ENCODE results near the gene ESM1. TPM values are rescaled to one million over a fixed set of nuclear protein-coding genes. Genes with fewer than 3 reads are reported as not detected.

Gene ESM1, protein sequence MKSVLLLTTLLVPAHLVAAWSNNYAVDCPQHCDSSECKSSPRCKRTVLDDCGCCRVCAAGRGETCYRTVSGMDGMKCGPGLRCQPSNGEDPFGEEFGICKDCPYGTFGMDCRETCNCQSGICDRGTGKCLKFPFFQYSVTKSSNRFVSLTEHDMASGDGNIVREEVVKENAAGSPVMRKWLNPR
- total RNA-seq, result not detected

GRCh38 chr5:54985301-54986268, at the start of gene ESM1:
ESM1 (minus strand) TSS chr5:54985593; CDS start chr5:54985517, 76 bp downstream.
- Histone ChIP-seq H3K4me1 (no peaks in the 10 kb centered on the region), H3K36me3 (no peaks in the 10 kb centered on the region), H3K4me3 (no peak within 1 kb of the TSS), H3K27ac (no peak within 1 kb of the TSS), H3K27me3 (no peaks in the 10 kb centered on the region), H3K9me3 (no peaks in the 10 kb centered on the region)
- TF ChIP-seq POLR2A (IDR thresholded peaks at IDR 0.05) (no peak), POLR2AphosphoS5 (IDR thresholded peaks at IDR 0.05; ENCODE audit: insufficient read depth in 1 of 2, low read depth in 1 of 2) (no peak)
- TF ChIP-seq, protein P1, sequence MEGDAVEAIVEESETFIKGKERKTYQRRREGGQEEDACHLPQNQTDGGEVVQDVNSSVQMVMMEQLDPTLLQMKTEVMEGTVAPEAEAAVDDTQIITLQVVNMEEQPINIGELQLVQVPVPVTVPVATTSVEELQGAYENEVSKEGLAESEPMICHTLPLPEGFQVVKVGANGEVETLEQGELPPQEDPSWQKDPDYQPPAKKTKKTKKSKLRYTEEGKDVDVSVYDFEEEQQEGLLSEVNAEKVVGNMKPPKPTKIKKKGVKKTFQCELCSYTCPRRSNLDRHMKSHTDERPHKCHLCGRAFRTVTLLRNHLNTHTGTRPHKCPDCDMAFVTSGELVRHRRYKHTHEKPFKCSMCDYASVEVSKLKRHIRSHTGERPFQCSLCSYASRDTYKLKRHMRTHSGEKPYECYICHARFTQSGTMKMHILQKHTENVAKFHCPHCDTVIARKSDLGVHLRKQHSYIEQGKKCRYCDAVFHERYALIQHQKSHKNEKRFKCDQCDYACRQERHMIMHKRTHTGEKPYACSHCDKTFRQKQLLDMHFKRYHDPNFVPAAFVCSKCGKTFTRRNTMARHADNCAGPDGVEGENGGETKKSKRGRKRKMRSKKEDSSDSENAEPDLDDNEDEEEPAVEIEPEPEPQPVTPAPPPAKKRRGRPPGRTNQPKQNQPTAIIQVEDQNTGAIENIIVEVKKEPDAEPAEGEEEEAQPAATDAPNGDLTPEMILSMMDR (IDR thresholded peaks at IDR 0.05), result no peak
- intact Hi-C loops (cut with DNase I), result no loop called here
- no peak for DNase-seq (ENCODE audit: extremely low spot score in 2 of 2)

GRCh38 chr5:55033568-55033967, 48.2 kb upstream of the ESM1 start:
- H3K27ac ChIP-seq, result no peak overlapping the region
- intact Hi-C loops (cut with DNase I), result no loop called here

DNA sequence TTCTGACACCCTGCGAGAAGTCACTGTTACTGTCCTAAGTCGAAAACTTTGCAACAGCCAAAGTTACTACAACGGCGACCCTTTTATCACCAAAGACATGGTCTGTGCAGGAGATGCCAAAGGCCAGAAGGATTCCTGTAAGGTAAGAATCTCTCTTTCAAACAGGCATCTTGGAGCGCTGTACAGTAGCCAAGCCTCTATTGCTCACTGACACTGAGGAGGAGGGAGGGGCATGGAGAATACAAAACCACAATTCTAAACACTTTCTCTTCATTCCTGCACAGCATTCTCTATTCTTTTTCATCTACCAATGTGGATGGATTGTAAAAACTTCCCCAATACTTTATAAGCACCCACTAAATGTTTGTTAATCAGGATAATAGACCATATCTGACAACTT, 46.1 kb upstream of the ESM1 start:
- Histone ChIP-seq H3K36me3 (no peaks in the 10 kb centered on the region), H3K9me3 (no peaks in the 10 kb centered on the region), H3K27me3 (no peaks in the 10 kb centered on the region), H3K27ac (no peak overlapping the region), H3K4me3 (no peak overlapping the region), H3K4me1 (no peaks in the 10 kb centered on the region)
- intact Hi-C loops (cut with DNase I), result no loop called here
- no peak for DNase-seq (ENCODE audit: extremely low spot score in 2 of 2)
- no peak for TF ChIP-seq POLR2AphosphoS5 (IDR thresholded peaks at IDR 0.05; ENCODE audit: insufficient read depth in 1 of 2, low read depth in 1 of 2)
- TF ChIP-seq POLR2A (IDR thresholded peaks at IDR 0.05), result no peak
- TF ChIP-seq, protein P1 (IDR thresholded peaks at IDR 0.05), result no peak

More at GRCh38 chr5:55033568-55033967, 48.2 kb upstream of the ESM1 start:
- DNase-seq (ENCODE audit: extremely low spot score in 2 of 2), result no peak
- Histone ChIP-seq H3K4me3 (no peak overlapping the region), H3K4me1 (no peaks in the 10 kb centered on the region), H3K27me3 (no peaks in the 10 kb centered on the region), H3K36me3 (no peaks in the 10 kb centered on the region), H3K9me3 (no peaks in the 10 kb centered on the region)
- TF ChIP-seq POLR2AphosphoS5 (IDR thresholded peaks at IDR 0.05; ENCODE audit: insufficient read depth in 1 of 2, low read depth in 1 of 2), result no peak
- TF ChIP-seq POLR2A (IDR thresholded peaks at IDR 0.05), result no peak
- TF ChIP-seq, protein P1 (IDR thresholded peaks at IDR 0.05), result no peak

DNA sequence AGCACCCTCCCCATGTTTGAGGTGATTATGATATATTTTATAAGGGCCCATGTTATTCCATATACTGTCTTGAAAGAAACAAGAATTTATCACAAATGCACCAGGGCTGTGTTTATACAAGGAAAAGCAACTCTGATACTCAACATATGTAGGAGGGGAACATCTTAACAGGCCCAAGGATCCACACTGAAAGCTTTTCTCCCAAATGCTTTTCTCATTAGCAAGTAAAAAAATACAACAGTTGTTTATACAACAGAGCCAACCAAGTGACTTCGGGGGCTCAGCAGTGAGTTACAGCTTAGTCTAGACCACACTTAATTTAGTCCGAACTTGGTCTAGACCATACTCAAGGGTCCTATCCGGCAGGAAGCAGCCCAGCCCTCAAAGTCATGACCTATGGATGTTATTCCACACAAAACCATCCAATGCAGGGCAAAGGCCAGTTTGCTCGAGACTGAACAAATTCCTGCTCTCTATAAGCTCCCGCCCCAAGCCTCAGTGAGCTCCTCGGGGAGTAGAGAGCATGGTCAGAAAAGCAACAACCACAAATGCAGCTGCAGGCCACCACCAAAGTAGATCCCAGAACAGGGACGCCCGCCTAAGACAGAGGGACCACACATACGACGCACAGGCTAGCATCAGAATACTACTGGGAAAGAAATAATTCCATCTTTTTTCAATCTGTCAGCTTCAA, 45.4 kb upstream of the ESM1 start:
- no peak for DNase-seq (ENCODE audit: extremely low spot score in 2 of 2)
- no peak for TF ChIP-seq POLR2A (IDR thresholded peaks at IDR 0.05)
- Histone ChIP-seq H3K36me3 (no peaks in the 10 kb centered on the region), H3K4me3 (no peak overlapping the region), H3K27me3 (no peaks in the 10 kb centered on the region), H3K27ac (no peak overlapping the region), H3K9me3 (no peaks in the 10 kb centered on the region), H3K4me1 (no peaks in the 10 kb centered on the region)
- intact Hi-C loops (cut with DNase I), result no loop called here

GRCh38 chr5:55030220-55030619, 44.8 kb upstream of the ESM1 start:
- Histone ChIP-seq H3K27me3 (no peaks in the 10 kb centered on the region), H3K36me3 (no peaks in the 10 kb centered on the region), H3K27ac (no peak overlapping the region), H3K4me1 (no peaks in the 10 kb centered on the region), H3K9me3 (no peaks in the 10 kb centered on the region), H3K4me3 (no peak overlapping the region)
- intact Hi-C loops (cut with DNase I), result no loop called here
- no peak for TF ChIP-seq POLR2AphosphoS5 (IDR thresholded peaks at IDR 0.05; ENCODE audit: insufficient read depth in 1 of 2, low read depth in 1 of 2)
- no peak for DNase-seq (ENCODE audit: extremely low spot score in 2 of 2)
